Activated T-cell treated with anti-CD3 and anti-CD28 coated beads, Interleukin-2, amount 50 U/mL, for 72 hours (primary cell): ENCODE data around the gene ERC2. TPM values are rescaled to one million over a fixed set of nuclear protein-coding genes. Genes with fewer than 3 reads are reported as not detected.
"Not testable (repeated sequence)": the region's sequence is repeated elsewhere in the genome, so short reads cannot be mapped to it uniquely, and the experiment has no call there.

Experiments
- ATAC-seq, 2 donors: fragments of 150-1000 bp; cut with Tn5 transposase; replicated peaks in 1 of 2; 2 replicates each; pipeline ENCODE4 v1.10.0; 2021; ENCODE audit warnings: moderate library complexity in 2 of 2, mild to moderate bottlenecking in 1 of 2
- DNase-seq, 2 donors: peaks; one replicate each; pipeline ENCODE4 v3.0.0; 2021 to 2022; ENCODE audit warnings: mixed read lengths in 1 of 2
- H3K27ac Mint-ChIP-seq: one replicate; pipeline ENCODE4 v1.8.0; 2022; ENCODE audit warnings: mild to moderate bottlenecking, moderate library complexity, mixed read lengths
- H3K27me3 Mint-ChIP-seq: one replicate; pipeline ENCODE4 v1.8.0; 2022; ENCODE audit warnings: low read depth, mixed read lengths
- H3K36me3 Mint-ChIP-seq, 2 donors: one replicate each; pipeline ENCODE4 v1.8.0; 2022; ENCODE audit warnings: mixed read lengths in 2 of 2, mild to moderate bottlenecking in 1 of 2; ENCODE audit not compliant: insufficient read depth in 2 of 2
- H3K4me1 Mint-ChIP-seq: one replicate; pipeline ENCODE4 v1.8.0; 2022; ENCODE audit warnings: low read depth, mixed read lengths
- H3K4me3 Mint-ChIP-seq, 2 donors: one replicate each; pipeline ENCODE4 v1.8.0; 2022; ENCODE audit warnings: mild to moderate bottlenecking in 2 of 2, mixed read lengths in 2 of 2, moderate library complexity in 2 of 2
- H3K9me3 Mint-ChIP-seq, 2 donors: one replicate each; pipeline ENCODE4 v1.8.0; 2022; ENCODE audit warnings: mixed read lengths in 2 of 2
- total RNA-seq, 2 donors: library from RNA; stranded (reverse); gene quantifications; one replicate each; pipeline ENCODE4 v1.2.3, GENCODE V29; 2022

The ERC2 gene
- total RNA-seq, 2 donors from 2014 or later = 0.19 to 0.35 TPM

DNA sequence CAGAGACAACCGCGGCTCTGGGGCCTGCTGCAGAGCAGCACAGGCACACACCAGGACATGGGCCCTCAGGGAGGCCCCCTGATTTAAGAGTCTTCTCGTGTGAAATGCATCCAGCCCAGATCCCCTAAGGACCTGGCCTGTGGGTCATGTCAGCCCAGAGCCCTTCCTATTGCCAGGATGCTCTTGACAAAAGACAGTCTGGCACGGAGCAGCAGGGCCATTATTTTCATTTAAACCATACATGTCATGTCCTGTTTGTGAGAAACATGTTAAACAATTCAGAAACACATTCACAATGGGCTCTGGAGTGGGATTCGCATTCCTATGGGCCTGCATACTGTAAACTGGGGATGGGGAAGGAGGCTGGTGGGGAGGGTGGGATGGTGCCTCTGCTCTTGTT lies 613.8 kb downstream of the ERC2 start:
- no peaks in the 10 kb centered on the region for H3K27me3 Mint-ChIP-seq
- H3K36me3 Mint-ChIP-seq = no peaks in the 10 kb centered on the region
- no peak overlapping the region for H3K27ac Mint-ChIP-seq
- ATAC-seq = no peak
- DNase-seq = no peak
- peaks cover 0 to 2% of the 10 kb centered on the region in 2 donors for H3K9me3 Mint-ChIP-seq
- H3K4me1 Mint-ChIP-seq = no peaks in the 10 kb centered on the region
- H3K4me3 Mint-ChIP-seq = no peak overlapping the region

- Mint-ChIP-seq H3K27ac (no peak overlapping the region), H3K36me3 (no peaks in the 10 kb centered on the region), H3K9me3 (peaks cover 0 to 2% of the 10 kb centered on the region in 2 donors), H3K4me1 (no peaks in the 10 kb centered on the region), H3K4me3 (no peak overlapping the region), H3K27me3 (no peaks in the 10 kb centered on the region)
- DNase-seq (no peak), ATAC-seq (no peak)
Observed at GRCh38 chr3:55852326-55852725, 615.9 kb downstream of the ERC2 start.

DNA sequence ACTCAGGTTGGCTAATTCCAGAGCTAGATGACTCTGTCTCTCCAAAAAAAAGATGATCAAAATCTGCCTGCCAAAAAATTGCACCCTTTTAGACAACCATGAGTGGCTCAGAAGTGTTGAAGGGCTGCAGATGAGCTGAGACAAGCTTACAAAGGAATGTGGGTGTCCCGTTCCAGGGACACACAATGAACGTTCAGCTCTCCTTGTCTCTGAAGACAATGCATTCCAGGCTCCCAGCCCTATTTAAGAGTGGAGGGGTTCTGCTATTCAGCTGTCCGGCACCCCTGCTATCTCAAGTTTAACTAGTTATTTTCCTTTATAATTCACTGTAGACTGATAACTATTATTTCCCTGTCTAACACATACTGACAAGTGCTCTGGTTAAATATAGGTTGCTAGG lies 626.1 kb downstream of the ERC2 start:
- no peaks in the 10 kb centered on the region for H3K36me3 Mint-ChIP-seq
- no peak overlapping the region for H3K27ac Mint-ChIP-seq
- ATAC-seq (no peak), DNase-seq (no peak)
- H3K4me1 Mint-ChIP-seq = no peaks in the 10 kb centered on the region
- H3K9me3 Mint-ChIP-seq = peaks cover 4% of the 10 kb centered on the region in 2 donors
- H3K27me3 Mint-ChIP-seq = no peaks in the 10 kb centered on the region
- H3K4me3 Mint-ChIP-seq = no peak overlapping the region

DNA sequence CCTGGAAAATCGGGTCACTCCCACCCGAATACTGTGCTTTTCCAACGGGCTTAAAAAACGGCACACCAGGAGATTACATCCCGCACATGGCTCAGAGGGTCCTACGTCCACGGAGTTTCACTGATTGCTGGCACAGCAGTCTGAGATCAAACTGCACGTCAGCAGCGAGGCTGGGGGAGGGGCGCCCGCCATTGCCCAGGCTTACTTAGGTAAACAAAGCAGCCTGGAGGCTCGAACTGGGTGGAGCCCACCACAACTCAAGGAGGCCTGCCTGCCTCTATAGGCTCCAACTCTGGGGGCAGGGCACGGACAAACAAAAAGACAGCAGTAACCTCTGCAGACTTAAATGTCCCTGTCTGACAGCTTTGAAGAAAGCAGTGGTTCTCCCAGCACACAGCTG lies 636.4 kb downstream of the ERC2 start:
- not testable (repeated sequence) for DNase-seq, H3K36me3 Mint-ChIP-seq, H3K4me3 Mint-ChIP-seq, ATAC-seq, H3K4me1 Mint-ChIP-seq, H3K27me3 Mint-ChIP-seq, H3K9me3 Mint-ChIP-seq, H3K27ac Mint-ChIP-seq

DNA sequence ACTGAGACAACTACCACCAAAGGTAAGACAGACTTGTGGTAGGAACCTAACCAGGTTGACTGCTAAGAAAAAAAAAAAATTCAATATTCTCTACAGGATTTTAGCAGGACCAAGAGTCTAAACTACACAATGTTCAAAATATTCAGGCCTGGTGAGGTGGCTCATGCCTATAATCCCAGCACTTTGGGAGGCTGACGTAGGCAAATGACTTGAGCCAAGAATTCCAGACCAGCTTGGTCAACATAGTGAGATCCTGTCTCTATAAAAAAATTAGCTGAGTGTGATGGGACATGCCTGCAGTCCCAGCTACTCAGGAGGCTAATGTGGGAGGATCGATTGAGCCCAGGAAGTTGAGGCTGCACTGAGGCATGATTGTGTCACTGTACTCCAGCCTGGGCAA lies 639.6 kb downstream of the ERC2 start:
- H3K27ac Mint-ChIP-seq = no peak overlapping the region
- H3K36me3 Mint-ChIP-seq = peaks cover 0 to 2% of the 10 kb centered on the region in 2 donors
- H3K9me3 Mint-ChIP-seq = peaks cover 0 to 8% of the 10 kb centered on the region in 2 donors
- no peaks in the 10 kb centered on the region for H3K27me3 Mint-ChIP-seq
- DNase-seq (no peak), ATAC-seq (no peak)
- no peak overlapping the region for H3K4me3 Mint-ChIP-seq
- no peaks in the 10 kb centered on the region for H3K4me1 Mint-ChIP-seq

DNA sequence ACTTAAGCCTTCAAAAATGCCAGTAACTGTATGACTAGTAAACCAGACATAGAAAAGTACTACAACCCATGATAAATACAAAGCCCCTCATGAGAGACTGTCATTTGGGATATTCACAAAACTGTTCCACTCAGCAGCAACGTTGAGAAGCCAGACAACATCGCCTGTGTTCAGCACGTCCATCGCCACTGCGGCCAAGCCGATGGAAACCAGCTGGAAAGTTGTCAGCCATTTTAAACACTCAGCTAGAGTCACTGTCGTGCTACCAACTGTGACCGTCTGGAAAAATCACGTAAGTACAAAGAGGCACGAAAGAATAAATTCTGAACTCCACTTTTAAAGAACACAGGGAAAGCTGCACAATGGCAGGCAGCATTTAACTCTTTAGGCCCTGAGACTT lies 640.5 kb downstream of the ERC2 start:
- Mint-ChIP-seq H3K36me3 (peaks cover 0 to under 1% of the 10 kb centered on the region in 2 donors), H3K4me3 (no peak overlapping the region), H3K27me3 (no peaks in the 10 kb centered on the region), H3K9me3 (peaks cover 0 to 5% of the 10 kb centered on the region in 2 donors), H3K27ac (no peak overlapping the region), H3K4me1 (no peaks in the 10 kb centered on the region)
- ATAC-seq (no peak), DNase-seq (no peak)

DNA sequence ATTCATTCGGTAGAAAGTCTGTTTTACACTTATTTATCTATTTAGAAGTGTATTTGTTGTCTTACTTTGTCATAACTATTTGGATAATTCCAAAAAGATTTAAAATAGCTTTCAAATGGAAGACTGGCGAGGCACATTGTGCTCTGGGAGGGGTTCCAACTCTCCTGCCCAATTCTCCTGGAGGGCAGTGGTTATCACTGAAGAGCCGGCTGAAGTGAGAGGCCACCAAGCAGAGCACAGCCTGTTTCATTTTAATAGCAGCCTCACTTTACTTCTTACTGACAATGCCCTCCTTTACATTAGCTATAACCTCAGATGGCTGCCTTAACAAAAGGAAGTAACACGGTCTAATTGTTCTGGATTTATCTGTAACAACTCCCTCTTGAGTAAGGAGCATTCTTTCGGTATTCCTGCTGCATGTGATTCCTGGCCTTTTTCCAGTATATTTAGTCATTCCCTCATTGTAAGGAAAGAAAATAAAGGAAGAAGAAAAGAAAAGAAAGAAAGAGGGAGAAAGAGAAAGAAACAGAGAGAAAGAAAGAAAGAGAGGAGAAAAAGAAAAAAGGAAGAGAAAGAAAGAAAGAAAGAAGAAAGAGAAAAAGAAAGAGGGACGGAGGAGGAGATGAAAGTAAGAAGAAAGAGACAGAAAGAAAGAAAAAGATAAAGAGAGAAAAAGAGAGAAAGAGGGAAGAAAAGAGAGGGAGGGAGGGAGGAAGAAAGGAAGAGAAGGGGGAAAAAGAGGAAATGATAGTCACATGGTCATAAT lies 641.4 kb downstream of the ERC2 start:
- H3K27me3 Mint-ChIP-seq = no peaks in the 10 kb centered on the region
- H3K4me3 Mint-ChIP-seq = no peak overlapping the region
- DNase-seq (no peak), ATAC-seq (no peak)
- H3K4me1 Mint-ChIP-seq = no peaks in the 10 kb centered on the region
- peaks cover 0 to 4% of the 10 kb centered on the region in 2 donors for H3K9me3 Mint-ChIP-seq
- no peak overlapping the region for H3K27ac Mint-ChIP-seq
- H3K36me3 Mint-ChIP-seq = no peaks in the 10 kb centered on the region

DNA sequence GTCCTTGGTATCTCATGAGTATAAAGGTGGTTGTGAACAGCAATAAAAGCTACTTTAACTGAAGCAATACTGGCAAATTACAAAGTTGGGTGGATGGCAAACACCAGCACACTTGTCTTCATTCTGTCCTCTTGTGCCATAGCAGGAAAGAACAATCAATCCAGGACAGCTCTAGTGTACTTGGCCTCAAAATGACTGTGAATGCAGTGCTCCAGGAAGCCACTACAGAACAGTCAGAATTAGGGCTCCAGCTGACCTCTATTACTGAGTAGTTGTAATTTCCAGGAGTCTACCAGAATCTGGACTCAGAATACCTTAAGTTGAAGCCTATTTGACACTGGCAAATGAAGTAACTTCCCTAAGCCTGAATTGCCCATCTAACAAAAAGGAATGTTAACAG lies 642.2 kb downstream of the ERC2 start:
- DNase-seq (no peak), ATAC-seq (no peak)
- Mint-ChIP-seq H3K27me3 (no peaks in the 10 kb centered on the region), H3K4me3 (no peak overlapping the region), H3K9me3 (peaks cover 0 to 4% of the 10 kb centered on the region in 2 donors), H3K36me3 (no peaks in the 10 kb centered on the region), H3K4me1 (no peaks in the 10 kb centered on the region), H3K27ac (no peak overlapping the region)

GRCh38 chr3:55824406-55824805 lies 643.9 kb downstream of the ERC2 start:
- ATAC-seq (no peak), DNase-seq (no peak)
- Mint-ChIP-seq H3K36me3 (no peaks in the 10 kb centered on the region), H3K9me3 (peaks cover 0 to 3% of the 10 kb centered on the region in 2 donors), H3K4me1 (no peaks in the 10 kb centered on the region), H3K4me3 (no peak overlapping the region), H3K27ac (no peak overlapping the region), H3K27me3 (no peaks in the 10 kb centered on the region)

- H3K27ac Mint-ChIP-seq = no peak overlapping the region
- peaks cover 0 to 3% of the 10 kb centered on the region in 2 donors for H3K9me3 Mint-ChIP-seq
- no peaks in the 10 kb centered on the region for H3K36me3 Mint-ChIP-seq
- H3K4me1 Mint-ChIP-seq = no peaks in the 10 kb centered on the region
- H3K27me3 Mint-ChIP-seq = no peaks in the 10 kb centered on the region
- no peak for ATAC-seq
- H3K4me3 Mint-ChIP-seq = no peak overlapping the region
- no peak for DNase-seq
Observed at GRCh38 chr3:55823829-55824228, 644.4 kb downstream of the ERC2 start.

DNA sequence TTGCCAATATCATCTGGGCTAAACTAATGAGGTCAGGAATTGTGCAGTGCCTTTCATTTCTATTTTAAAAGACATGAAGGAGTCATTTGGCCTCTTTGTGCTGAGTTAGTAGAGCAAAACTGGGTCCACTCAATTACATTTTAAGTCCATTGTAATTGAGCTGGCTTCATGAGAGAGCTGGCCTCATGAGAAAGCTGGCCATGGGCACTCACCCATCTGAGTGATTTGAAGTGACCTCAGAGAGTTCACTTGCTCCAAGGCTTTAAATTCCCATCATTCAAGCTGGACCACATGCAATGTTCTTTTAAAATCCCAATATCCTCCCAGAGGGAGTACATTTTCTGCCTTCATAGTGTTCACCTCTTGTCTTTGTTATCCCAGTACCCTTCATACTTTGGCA lies 645.3 kb downstream of the ERC2 start:
- Mint-ChIP-seq H3K9me3 (peaks cover 0 to 3% of the 10 kb centered on the region in 2 donors), H3K4me1 (no peaks in the 10 kb centered on the region), H3K27ac (no peak overlapping the region), H3K4me3 (no peak overlapping the region), H3K36me3 (no peaks in the 10 kb centered on the region), H3K27me3 (no peaks in the 10 kb centered on the region)
- ATAC-seq (no peak), DNase-seq (no peak)

DNA sequence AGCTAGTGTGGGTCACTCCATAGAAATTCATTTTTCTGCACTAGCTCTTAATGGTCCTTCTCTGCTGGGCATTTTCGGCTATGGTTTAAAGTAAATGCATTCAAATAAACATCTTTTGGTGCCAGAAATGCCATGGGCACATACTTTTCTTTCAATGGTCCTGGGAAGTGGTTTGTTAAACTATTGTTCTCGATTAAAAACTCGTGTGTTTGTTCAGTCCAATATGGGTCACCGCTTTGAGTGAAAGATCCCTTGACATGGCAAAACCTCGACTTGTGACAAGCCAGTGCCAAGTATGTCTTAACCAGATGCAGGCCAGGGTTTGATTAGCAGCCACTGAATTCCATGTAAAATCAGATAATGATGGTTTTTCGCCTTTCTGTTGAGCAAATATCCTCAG lies 649.3 kb downstream of the ERC2 start:
- ATAC-seq (no peak), DNase-seq (no peak)
- Mint-ChIP-seq H3K27ac (no peak overlapping the region), H3K4me3 (no peak overlapping the region), H3K27me3 (no peaks in the 10 kb centered on the region), H3K4me1 (no peaks in the 10 kb centered on the region), H3K9me3 (no peaks in the 10 kb centered on the region), H3K36me3 (no peaks in the 10 kb centered on the region)

- no peaks in the 10 kb centered on the region for H3K9me3 Mint-ChIP-seq
- H3K36me3 Mint-ChIP-seq = no peaks in the 10 kb centered on the region
- DNase-seq (no peak), ATAC-seq (no peak)
- no peaks in the 10 kb centered on the region for H3K27me3 Mint-ChIP-seq
- H3K4me3 Mint-ChIP-seq = no peak overlapping the region
- no peak overlapping the region for H3K27ac Mint-ChIP-seq
- no peaks in the 10 kb centered on the region for H3K4me1 Mint-ChIP-seq
Observed at GRCh38 chr3:55818485-55818884, 649.8 kb downstream of the ERC2 start.
